GM19238 (cell line): ENCODE results near the gene BEX2.
"Not testable (repeated sequence)": the region's sequence is repeated elsewhere in the genome, so short reads cannot be mapped to it uniquely, and the experiment has no call there.

ENCODE experiments used
- DNase-seq: peaks from one replicate; pipeline ENCODE4 v3.0.0; 2011; ENCODE audit warnings: low spot score; ENCODE audit not compliant: insufficient read length

BEX2 gene

GRCh38 chrX:103310555-103311398, at the start of gene BEX2:
BEX2 (minus strand) TSS chrX:103310990; CDS start chrX:103309976, 1,014 bp downstream.
- DNase-seq, result peak; percentile 28

- DNase-seq, result no peak
Observed at GRCh38 chrX:103360092-103360491, 49.3 kb upstream of the BEX2 start.

- not testable (repeated sequence) for DNase-seq
Observed at GRCh38 chrX:103359605-103360004, 48.8 kb upstream of the BEX2 start.

GRCh38 chrX:103357871-103358270, 47.1 kb upstream of the BEX2 start:
- no peak for DNase-seq

- DNase-seq, result no peak
Observed at GRCh38 chrX:103356858-103357257, 46.1 kb upstream of the BEX2 start.

GRCh38 chrX:103356130-103356798, 45.5 kb upstream of the BEX2 start, which contains the start of gene TCEAL9:
TCEAL9 (plus strand) TSS chrX:103356506; CDS start chrX:103357685, 1,179 bp downstream.
- DNase-seq, result no peak

- no peak for DNase-seq
Observed at GRCh38 chrX:103347682-103348397, 37.0 kb upstream of the BEX2 start.

- DNase-seq, result no peak
Observed at GRCh38 chrX:103344606-103345005, 33.8 kb upstream of the BEX2 start.

- DNase-seq, result no peak
Observed at GRCh38 chrX:103343105-103343504, 32.3 kb upstream of the BEX2 start.

- DNase-seq, result no peak
Observed at GRCh38 chrX:103338663-103339062, 27.9 kb upstream of the BEX2 start.

GRCh38 chrX:103330681-103331288, 20.0 kb upstream of the BEX2 start:
- no peak for DNase-seq

GRCh38 chrX:103329991-103330390, 19.2 kb upstream of the BEX2 start, which contains the start of gene TCEAL7:
TCEAL7 (plus strand) TSS chrX:103330239; CDS start chrX:103331404, 1,165 bp downstream.
- no peak for DNase-seq

GRCh38 chrX:103311399-103311780, 600 bp upstream of the BEX2 start:
- DNase-seq, result no peak

GRCh38 chrX:103309860-103310554, 783 bp downstream of the BEX2 start:
- no peak for DNase-seq

- not testable (repeated sequence) for DNase-seq
Observed at GRCh38 chrX:103305666-103306065, 5.1 kb downstream of the BEX2 start.

- DNase-seq, result no peak
Observed at GRCh38 chrX:103304705-103305104, 6.1 kb downstream of the BEX2 start.

- DNase-seq, result no peak
Observed at GRCh38 chrX:103293118-103293517, 17.7 kb downstream of the BEX2 start.

- DNase-seq, result no peak
Observed at GRCh38 chrX:103279624-103280023, 31.2 kb downstream of the BEX2 start.

- DNase-seq, result no peak
Observed at GRCh38 chrX:103276581-103277002, 34.2 kb downstream of the BEX2 start, which contains the start of gene TCEAL5. TCEAL5 (minus strand) TSS chrX:103276750; CDS start chrX:103274563, 2,187 bp downstream.

GRCh38 chrX:103275947-103276567, 34.7 kb downstream of the BEX2 start:
- DNase-seq, result no peak
